Thyroid gland (tissue), 4 donors: Measurements from ENCODE around the gene SECTM1. TPM values are rescaled to one million over a fixed set of nuclear protein-coding genes. Genes with fewer than 3 reads are reported as not detected.

Source experiments
- DNase-seq, 2 donors: peaks; one replicate each; pipeline ENCODE4 v3.0.0-alpha.2; 2019
- H3K27ac ChIP-seq, 3 donors: fragments of 200-600 bp; sonication (generic); 1 replicate in 2 of 3; 2 replicates in 1 of 3; pipeline ENCODE4 v1.5.1; 2016 to 2019; ENCODE audit warnings: mild to moderate bottlenecking in 1 of 3, moderate library complexity in 1 of 3
- H3K27me3 ChIP-seq: fragments of 200-600 bp; sonication (generic); one replicate; pipeline ENCODE4 v1.5.1; 2019
- H3K36me3 ChIP-seq, 2 donors: fragments of 200-600 bp; sonication (generic); one replicate each; pipeline ENCODE4 v1.5.1; 2016 to 2019
- H3K4me1 ChIP-seq, 2 donors: fragments of 200-600 bp; sonication (generic); one replicate each; pipeline ENCODE4 v1.5.1; 2017 to 2019
- H3K4me3 ChIP-seq, 3 donors: fragments of 200-600 bp; sonication (generic); replicated peaks in 1 of 3; 1 replicate in 2 of 3; 2 replicates in 1 of 3; pipeline ENCODE4 v1.5.1; 2016; ENCODE audit warnings: mild to moderate bottlenecking in 1 of 3
- H3K9me3 ChIP-seq: fragments of 200-600 bp; sonication (generic); one replicate; pipeline ENCODE4 v1.5.1; 2017
- CTCF ChIP-seq, 6 experiments: fragments of 200-600 bp in 3 of 6; fragments of 450-650 bp in 3 of 6; sonication (generic) in 3 of 6; IDR thresholded peaks; one replicate each; pipeline ENCODE4 v1.5.1; 2016 to 2019; ENCODE audit warnings: antibody characterized with exemption in 6 of 6, mild to moderate bottlenecking in 2 of 6, inconsistent platforms in 1 of 6, moderate library complexity in 1 of 6
- POLR2A ChIP-seq, 2 donors: fragments of 450-650 bp; IDR thresholded peaks; one replicate each; pipeline ENCODE4 v1.6.1; 2017; ENCODE audit warnings: antibody characterized with exemption in 2 of 2, mild to moderate bottlenecking in 2 of 2, moderate library complexity in 1 of 2
- WGBS, 2 donors: methylation state at CpG; one replicate each; pipeline ENCODE4 v1.1.5; 2017; 5-methylcytosine and 5-hydroxymethylcytosine counted together
- intact Hi-C: fragments of 100-400 bp; cut with DNase I; formaldehyde crosslinking; loops from one replicate; pipeline ENCODE4 v1.15.1; 2023
- total RNA-seq, 4 donors: library from RNA; depleted of rRNA; stranded (reverse); fragments of >200 nt; gene quantifications; one replicate each; pipeline ENCODE4 v1.2.3, GENCODE V29; 2016

Gene SECTM1
- total RNA-seq, 4 donors from 2014 or later = 4.1 to 15.3 (median 5.1) TPM

- intact Hi-C loops = no loop called here
- peaks cover 27 to 41% of the 10 kb centered on the region in 2 donors for H3K4me1 ChIP-seq
- no peak overlapping the region for H3K27ac ChIP-seq
- H3K27me3 ChIP-seq = no peaks in the 10 kb centered on the region
- peak overlapping the region in 1 of 3 donors; percentile 46 for H3K4me3 ChIP-seq
- no peaks in the 10 kb centered on the region for H3K9me3 ChIP-seq
- H3K36me3 ChIP-seq = no peaks in the 10 kb centered on the region
- WGBS, 2 donors = 11 to 22% methylated on average over 6 to 17 of the region's 32 CpGs
- peak; percentile 52 to 57 for DNase-seq
- TF ChIP-seq POLR2A (IDR thresholded peaks at IDR 0.05) = no peak
Measured at GRCh38 chr17:82332669-82333278, 792 bp downstream of the SECTM1 start.

- 91% methylated on average over 25 of the region's 25 CpGs for WGBS, 2 donors
- TF ChIP-seq CTCF (IDR thresholded peaks at IDR 0.05) = no peak
- H3K4me1 ChIP-seq = peaks cover 27 to 41% of the 10 kb centered on the region in 2 donors
- DNase-seq = no peak
- H3K27me3 ChIP-seq = no peaks in the 10 kb centered on the region
- intact Hi-C loops = no loop called here
- no peak overlapping the region for H3K4me3 ChIP-seq
- no peak overlapping the region for H3K27ac ChIP-seq
- no peaks in the 10 kb centered on the region for H3K36me3 ChIP-seq
- no peaks in the 10 kb centered on the region for H3K9me3 ChIP-seq
Measured at GRCh38 chr17:82331345-82331939, 2.1 kb downstream of the SECTM1 start.

GRCh38 chr17:82330322-82331239 is 3.0 kb downstream of the SECTM1 start:
- intact Hi-C loops = no loop called here
- Histone ChIP-seq H3K4me3 (no peak overlapping the region), H3K4me1 (peaks cover 27 to 41% of the 10 kb centered on the region in 2 donors), H3K27me3 (no peaks in the 10 kb centered on the region), H3K9me3 (no peaks in the 10 kb centered on the region), H3K36me3 (no peaks in the 10 kb centered on the region), H3K27ac (no peak overlapping the region)
- TF ChIP-seq POLR2A (IDR thresholded peaks at IDR 0.05) = no peak
- no peak for TF ChIP-seq CTCF (IDR thresholded peaks at IDR 0.05)
- WGBS, 2 donors = 54 to 87% methylated on average over 7 to 21 of the region's 28 CpGs
- DNase-seq = peak in 1 of 2 donors; percentile 28

- intact Hi-C loops = no loop called here
- WGBS, 2 donors = 79 to 89% methylated on average over 10 to 12 of the region's 19 CpGs
- H3K27ac ChIP-seq = no peak overlapping the region
- no peak for DNase-seq
- H3K9me3 ChIP-seq = no peaks in the 10 kb centered on the region
- peaks cover 21 to 33% of the 10 kb centered on the region in 2 donors for H3K4me1 ChIP-seq
- H3K27me3 ChIP-seq = no peaks in the 10 kb centered on the region
- H3K36me3 ChIP-seq = no peaks in the 10 kb centered on the region
- TF ChIP-seq CTCF (IDR thresholded peaks at IDR 0.05) (no peak), POLR2A (IDR thresholded peaks at IDR 0.05) (no peak)
- H3K4me3 ChIP-seq = no peak overlapping the region
Measured at GRCh38 chr17:82329683-82330321, 3.8 kb downstream of the SECTM1 start.

GRCh38 chr17:82328994-82329507 is 4.5 kb downstream of the SECTM1 start:
- no peak overlapping the region for H3K27ac ChIP-seq
- no peaks in the 10 kb centered on the region for H3K9me3 ChIP-seq
- peaks cover 15 to 26% of the 10 kb centered on the region in 2 donors for H3K4me1 ChIP-seq
- TF ChIP-seq CTCF (IDR thresholded peaks at IDR 0.05) (no peak), POLR2A (IDR thresholded peaks at IDR 0.05) (no peak)
- no peak overlapping the region for H3K4me3 ChIP-seq
- H3K27me3 ChIP-seq = no peaks in the 10 kb centered on the region
- no peak for DNase-seq
- intact Hi-C loops = no loop called here
- H3K36me3 ChIP-seq = no peaks in the 10 kb centered on the region
- 92 to 97% methylated on average over 13 to 15 of the region's 15 CpGs for WGBS, 2 donors
